ENCODE data around the gene ANKRD55. TPM values are rescaled to one million over a fixed set of nuclear protein-coding genes. Genes with fewer than 3 reads are reported as not detected.

The ANKRD55 gene
- total RNA-seq, 2 donors from 2014 or later: not detected

DNA sequence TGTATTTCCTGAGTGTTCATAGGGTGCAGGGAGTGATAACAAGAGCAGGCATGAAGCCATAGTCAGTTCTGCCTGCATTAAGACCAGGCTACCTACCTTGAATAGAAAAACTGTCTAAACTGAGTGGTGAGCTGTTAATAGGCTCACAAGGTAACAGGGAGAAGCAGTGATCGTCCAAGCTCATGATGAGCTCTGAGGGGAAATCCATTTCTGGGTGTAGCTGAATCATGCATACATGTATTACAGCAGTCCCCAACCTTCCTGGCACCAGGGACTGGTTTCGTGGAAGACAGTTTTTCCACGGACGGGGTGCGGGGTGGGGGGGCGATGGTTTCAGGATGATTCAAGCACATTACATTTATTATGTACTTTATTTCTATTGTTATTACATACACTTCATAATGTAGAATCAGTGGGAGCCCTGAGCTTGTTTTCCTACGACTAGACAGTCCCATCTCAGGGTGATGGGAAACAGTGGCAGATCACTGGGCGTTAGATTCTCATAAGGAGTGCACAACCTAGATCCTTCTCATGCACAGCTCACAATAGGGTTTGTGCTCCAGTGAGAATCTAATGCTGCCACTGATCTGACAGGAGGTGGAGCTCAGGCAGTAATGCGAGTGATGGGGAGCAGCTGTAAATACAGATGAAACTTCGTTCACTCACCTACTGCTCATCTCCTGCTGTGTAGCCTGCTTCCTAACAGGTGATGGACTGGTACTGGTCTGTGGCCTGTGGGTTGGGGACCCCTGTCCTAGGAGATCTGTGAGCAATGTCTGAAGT is 138.4 kb downstream of the ANKRD55 start:
- TF ChIP-seq, protein P1, sequence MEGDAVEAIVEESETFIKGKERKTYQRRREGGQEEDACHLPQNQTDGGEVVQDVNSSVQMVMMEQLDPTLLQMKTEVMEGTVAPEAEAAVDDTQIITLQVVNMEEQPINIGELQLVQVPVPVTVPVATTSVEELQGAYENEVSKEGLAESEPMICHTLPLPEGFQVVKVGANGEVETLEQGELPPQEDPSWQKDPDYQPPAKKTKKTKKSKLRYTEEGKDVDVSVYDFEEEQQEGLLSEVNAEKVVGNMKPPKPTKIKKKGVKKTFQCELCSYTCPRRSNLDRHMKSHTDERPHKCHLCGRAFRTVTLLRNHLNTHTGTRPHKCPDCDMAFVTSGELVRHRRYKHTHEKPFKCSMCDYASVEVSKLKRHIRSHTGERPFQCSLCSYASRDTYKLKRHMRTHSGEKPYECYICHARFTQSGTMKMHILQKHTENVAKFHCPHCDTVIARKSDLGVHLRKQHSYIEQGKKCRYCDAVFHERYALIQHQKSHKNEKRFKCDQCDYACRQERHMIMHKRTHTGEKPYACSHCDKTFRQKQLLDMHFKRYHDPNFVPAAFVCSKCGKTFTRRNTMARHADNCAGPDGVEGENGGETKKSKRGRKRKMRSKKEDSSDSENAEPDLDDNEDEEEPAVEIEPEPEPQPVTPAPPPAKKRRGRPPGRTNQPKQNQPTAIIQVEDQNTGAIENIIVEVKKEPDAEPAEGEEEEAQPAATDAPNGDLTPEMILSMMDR (IDR thresholded peaks at IDR 0.05): no peak
- Histone ChIP-seq H3K9me3 (no peaks in the 10 kb centered on the region), H3K4me1 (ENCODE audit: control insufficient read depth in 1 of 2, low read depth in 2 of 2) (peaks cover 14% of the 10 kb centered on the region in 2 donors), H3K36me3 (no peaks in the 10 kb centered on the region), H3K27me3 (replicated peaks; ENCODE audit: insufficient read depth) (no peaks in the 10 kb centered on the region), H3K4me3 (no peak overlapping the region), H3K27ac (no peak overlapping the region)
- DNase-seq (ENCODE audit: low spot score) (no peak), ATAC-seq (ENCODE audit: insufficient number of reproducible peaks, low FRiP score, low read depth) (no peak)

GRCh38 chr5:56093970-56094369 is 139.2 kb downstream of the ANKRD55 start:
- DNase-seq (ENCODE audit: low spot score) (no peak), ATAC-seq (ENCODE audit: insufficient number of reproducible peaks, low FRiP score, low read depth) (no peak)
- no peak overlapping the region for H3K4me3 ChIP-seq
- no peaks in the 10 kb centered on the region for H3K36me3 ChIP-seq
- TF ChIP-seq, protein P1 (IDR thresholded peaks at IDR 0.05): no peak
- peaks cover 6 to 9% of the 10 kb centered on the region in 2 donors for H3K4me1 ChIP-seq (ENCODE audit: control insufficient read depth in 1 of 2, low read depth in 2 of 2)
- H3K9me3 ChIP-seq: no peaks in the 10 kb centered on the region
- no peak overlapping the region for H3K27ac ChIP-seq
- no peaks in the 10 kb centered on the region for H3K27me3 ChIP-seq (replicated peaks; ENCODE audit: insufficient read depth)

DNA sequence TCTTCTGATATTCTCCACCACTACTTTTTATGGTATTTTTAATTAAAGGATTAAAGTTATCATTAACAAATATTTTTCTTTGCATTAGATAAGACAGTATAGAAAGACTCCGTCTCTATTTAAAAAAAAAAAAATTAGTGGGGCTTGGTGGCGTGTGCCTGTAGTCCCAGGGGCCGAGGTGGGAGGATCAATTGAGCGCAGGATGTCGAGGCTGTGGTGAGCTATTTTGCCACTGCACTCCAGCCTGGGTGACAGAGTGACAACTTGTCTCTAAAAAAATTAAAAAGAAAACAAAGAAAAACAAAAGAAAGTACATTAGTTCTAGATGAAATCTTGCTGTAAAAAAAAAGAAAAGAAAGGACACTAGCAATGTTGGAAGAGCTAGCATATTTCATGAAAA is 141.0 kb downstream of the ANKRD55 start:
- no peak overlapping the region for H3K27ac ChIP-seq
- no peaks in the 10 kb centered on the region for H3K9me3 ChIP-seq
- TF ChIP-seq, protein P1 (IDR thresholded peaks at IDR 0.05): no peak
- no peaks in the 10 kb centered on the region for H3K27me3 ChIP-seq (replicated peaks; ENCODE audit: insufficient read depth)
- H3K4me1 ChIP-seq (ENCODE audit: control insufficient read depth in 1 of 2, low read depth in 2 of 2): peaks cover 4 to 11% of the 10 kb centered on the region in 2 donors
- ATAC-seq (ENCODE audit: insufficient number of reproducible peaks, low FRiP score, low read depth) (no peak), DNase-seq (ENCODE audit: low spot score) (no peak)
- H3K36me3 ChIP-seq: no peaks in the 10 kb centered on the region
- no peak overlapping the region for H3K4me3 ChIP-seq

- Histone ChIP-seq H3K27me3 (replicated peaks; ENCODE audit: insufficient read depth) (no peaks in the 10 kb centered on the region), H3K27ac (no peak overlapping the region), H3K9me3 (no peaks in the 10 kb centered on the region), H3K36me3 (no peaks in the 10 kb centered on the region), H3K4me3 (no peak overlapping the region), H3K4me1 (ENCODE audit: control insufficient read depth in 1 of 2, low read depth in 2 of 2) (peaks cover 4 to 11% of the 10 kb centered on the region in 2 donors)
- no peak for ATAC-seq (ENCODE audit: insufficient number of reproducible peaks, low FRiP score, low read depth)
- DNase-seq (ENCODE audit: low spot score): no peak
- TF ChIP-seq, protein P1 (IDR thresholded peaks at IDR 0.05): no peak
Observed at GRCh38 chr5:56091664-56092063, 141.5 kb downstream of the ANKRD55 start.

DNA sequence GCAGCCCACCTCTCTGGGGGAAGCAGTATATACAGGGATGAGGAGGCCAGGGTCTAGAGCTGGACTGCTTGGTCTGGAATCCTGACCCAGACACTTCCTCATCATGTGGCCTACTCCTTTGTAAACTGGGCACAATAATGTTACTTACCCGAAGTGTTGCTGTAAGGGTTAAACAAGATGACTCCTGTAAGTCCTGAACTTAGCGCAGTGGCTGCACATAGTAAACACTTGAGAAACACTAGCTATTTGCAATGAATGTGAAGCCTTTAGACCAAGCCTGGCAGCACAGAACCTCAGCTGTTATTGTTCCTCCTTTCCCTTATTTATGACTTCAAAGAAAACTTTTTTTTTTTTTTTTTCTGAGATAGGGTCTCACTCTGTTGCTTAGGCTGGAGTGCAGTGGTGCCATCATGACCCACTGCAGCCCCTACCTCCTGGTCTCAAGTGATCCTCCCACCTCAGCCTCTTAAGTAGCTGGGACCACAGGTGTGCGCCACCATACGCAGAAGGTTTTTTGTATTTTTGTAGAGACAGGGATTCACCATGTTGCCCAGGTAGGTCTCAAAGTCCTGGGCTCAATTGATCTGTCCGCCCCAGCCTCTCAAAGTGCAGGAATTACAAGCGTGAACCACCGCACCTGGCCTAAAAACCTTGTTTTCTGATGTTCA is 142.2 kb downstream of the ANKRD55 start:
- H3K27ac ChIP-seq: no peak overlapping the region
- no peak for ATAC-seq (ENCODE audit: insufficient number of reproducible peaks, low FRiP score, low read depth)
- H3K4me3 ChIP-seq: no peak overlapping the region
- no peaks in the 10 kb centered on the region for H3K36me3 ChIP-seq
- TF ChIP-seq, protein P1 (IDR thresholded peaks at IDR 0.05): no peak
- H3K4me1 ChIP-seq (ENCODE audit: control insufficient read depth in 1 of 2, low read depth in 2 of 2): peaks cover 4 to 11% of the 10 kb centered on the region in 2 donors
- H3K9me3 ChIP-seq: no peaks in the 10 kb centered on the region
- no peaks in the 10 kb centered on the region for H3K27me3 ChIP-seq (replicated peaks; ENCODE audit: insufficient read depth)
- DNase-seq (ENCODE audit: low spot score): no peak

Data from thoracic aorta (tissue), 2 donors.